Stimulated activated CD8-positive, alpha-beta memory T cell treated with anti-CD3 and anti-CD28 coated beads, Interleukin-15, amount 100 ng/mL, for 24 hours (primary cell): Measurements from ENCODE around the gene FAM76B.

Experiments
- DNase-seq: peaks from one replicate; pipeline ENCODE4 v3.0.0-alpha.2; 2020; ENCODE audit warnings: low read depth

The FAM76B gene

DNA sequence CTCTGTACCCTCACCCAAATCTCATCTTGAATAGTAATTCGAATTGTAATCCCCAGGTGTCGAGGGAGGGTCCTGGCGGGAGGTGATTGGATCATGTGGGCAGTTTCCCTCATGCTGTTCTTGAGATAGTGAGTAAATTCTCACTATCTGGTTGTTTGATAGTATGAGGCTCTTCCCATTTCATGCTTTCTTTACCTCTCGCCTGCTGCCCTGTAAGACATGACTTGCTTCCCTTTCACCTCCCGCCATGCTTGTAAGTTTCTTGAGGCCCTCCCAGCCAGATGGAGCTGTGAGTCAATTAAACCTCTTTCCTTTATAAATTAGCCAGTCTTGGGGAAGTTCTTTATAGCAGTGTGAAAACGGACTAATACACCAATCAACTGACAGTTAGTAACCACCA, 60.1 kb downstream of the FAM76B start:
- no peak for DNase-seq

DNA sequence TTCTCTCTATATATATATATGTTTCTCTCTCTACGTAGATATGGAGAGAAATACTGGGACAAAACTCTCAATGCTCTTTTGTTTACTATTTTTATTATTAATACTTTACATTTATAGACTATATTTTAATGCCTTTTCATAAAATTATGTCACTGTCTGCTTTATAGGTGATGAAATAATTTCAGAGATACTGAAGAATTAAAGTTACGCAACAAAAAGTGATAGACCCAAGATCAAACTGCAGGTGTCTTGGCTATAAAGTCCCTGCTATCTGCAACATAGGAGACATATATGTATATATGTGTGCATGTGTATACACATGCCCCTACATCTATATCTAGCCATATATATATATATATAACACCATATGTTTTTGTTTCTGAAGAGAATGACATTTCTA, 60.8 kb downstream of the FAM76B start:
- no peak for DNase-seq

DNA sequence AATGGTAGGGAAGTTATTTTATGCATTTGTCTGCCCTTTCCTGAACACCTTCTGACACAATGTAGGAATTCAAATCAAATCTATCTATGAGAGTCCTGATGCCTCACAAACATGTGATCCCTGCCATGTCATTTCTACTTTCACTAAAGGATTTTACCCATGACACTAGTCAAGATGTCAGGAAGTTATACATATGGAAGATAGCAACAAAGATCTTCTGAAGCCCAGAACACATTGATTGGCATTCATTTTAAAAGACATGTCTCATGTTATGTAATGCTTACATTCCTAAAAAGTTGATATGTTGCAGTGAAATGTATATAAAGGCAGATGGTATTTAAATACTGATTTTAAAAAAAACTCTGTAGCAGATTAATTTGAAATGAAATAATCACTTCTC, 61.5 kb downstream of the FAM76B start:
- DNase-seq: no peak

DNA sequence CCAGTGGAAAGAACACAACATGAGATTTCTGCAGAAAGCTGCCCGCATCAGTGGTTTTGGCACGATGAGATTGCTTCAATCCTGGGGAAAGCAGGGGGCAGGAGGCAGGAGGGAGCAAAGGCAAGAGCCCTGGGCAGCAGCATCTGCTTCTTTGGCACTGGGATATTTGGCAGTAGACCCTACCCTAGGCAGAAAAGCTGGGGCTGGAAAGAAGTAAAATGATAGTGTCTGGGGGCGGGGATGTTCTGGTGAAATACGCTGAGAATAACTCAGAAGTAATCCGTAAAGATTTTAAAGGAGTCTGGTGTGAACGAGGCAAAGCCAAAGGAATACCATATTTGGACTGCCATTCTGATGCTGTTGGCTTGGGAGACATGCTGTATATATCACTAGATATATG, 62.0 kb downstream of the FAM76B start:
- no peak for DNase-seq

DNA sequence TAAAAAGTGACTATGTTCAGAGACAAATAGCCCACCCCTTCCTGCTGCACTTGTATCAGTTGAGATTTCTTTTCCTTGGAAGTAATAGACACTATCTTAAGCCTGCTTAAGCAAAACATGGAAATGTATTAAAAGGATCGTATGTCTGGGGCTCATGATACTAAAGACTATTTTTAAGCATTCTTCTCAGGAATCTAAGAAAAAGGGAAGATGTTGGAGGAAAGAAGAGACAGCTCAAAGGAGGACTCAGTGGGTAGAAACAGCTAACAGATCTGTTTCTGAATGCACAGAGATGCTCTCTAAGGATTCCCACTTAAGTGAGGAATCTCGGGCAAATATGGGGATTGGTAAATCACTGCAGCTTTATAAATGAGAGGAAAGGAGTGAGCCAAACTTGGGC, 62.5 kb downstream of the FAM76B start:
- no peak for DNase-seq

DNA sequence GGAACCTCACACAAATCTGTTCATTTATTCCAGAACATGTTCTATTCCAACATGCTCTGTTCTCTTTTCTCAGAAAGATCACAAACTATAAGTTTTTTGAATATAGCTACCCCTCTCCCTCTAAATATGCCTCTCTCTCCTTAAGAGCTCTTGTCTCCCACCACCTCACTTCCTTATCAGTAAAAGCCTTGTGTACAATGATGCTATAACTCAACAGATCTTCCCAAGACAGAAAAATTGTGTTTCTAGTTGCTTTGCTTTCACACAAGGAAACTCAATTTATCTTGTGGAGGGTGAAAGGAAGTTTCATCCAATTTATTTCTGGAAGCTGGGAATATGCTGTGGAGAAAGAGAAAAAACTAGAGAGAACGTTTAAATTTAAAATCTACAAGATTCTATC, 64.4 kb downstream of the FAM76B start:
- DNase-seq: no peak

DNA sequence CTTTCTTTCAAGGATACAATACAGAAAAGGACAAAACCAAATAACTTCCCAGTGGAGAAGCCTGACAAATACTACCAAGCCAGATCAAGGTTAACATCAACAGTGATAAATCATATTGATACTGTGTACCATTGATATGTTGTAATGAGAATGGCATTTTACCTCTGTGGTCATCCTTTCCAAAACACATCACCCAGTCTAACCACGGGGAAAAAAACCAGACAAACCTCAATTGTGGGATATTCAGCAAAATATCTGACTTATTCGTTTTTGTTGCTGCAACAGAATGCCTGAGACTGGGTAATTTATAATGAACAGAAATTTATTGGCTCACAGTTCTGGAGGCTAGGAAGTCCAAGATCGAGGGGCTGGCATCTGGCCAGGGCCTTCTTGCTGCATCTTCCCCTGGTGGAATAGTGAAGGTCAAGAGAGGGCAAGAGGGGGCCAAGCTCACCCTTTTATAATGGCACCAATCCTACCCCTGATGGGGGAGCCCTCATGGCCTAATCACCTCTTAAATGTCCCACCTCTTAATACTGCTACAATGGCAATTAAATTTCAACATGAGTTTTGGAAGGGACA, 66.1 kb downstream of the FAM76B start:
- DNase-seq: no peak

DNA sequence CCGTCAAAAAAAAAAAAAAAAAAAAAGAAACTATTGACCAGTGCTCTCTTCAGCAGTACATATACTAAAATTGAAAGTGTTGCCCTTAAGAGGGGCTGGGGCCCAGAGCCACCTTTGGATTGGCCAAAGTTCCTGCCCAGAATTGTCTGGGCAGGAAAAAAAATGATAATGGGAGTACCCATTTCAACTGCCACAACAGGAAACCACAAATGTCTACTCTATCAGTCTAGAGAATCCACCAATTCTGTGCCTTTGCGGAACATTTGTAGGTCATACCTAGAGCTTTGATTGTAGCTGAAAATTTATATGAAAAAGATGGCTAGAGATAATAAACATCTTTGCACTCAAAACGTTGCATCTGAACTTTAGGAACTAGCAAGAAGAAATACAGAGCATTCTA, 69.4 kb downstream of the FAM76B start:
- no peak for DNase-seq
